Activated naive CD8-positive, alpha-beta T cell treated with anti-CD3 and anti-CD28 coated beads for 36 hours (primary cell): ENCODE data around the gene PTPN13. TPM values are rescaled to one million over a fixed set of nuclear protein-coding genes. Genes with fewer than 3 reads are reported as not detected.

Source experiments
- DNase-seq: peaks from one replicate; pipeline ENCODE4 v3.0.0; 2021
- H3K27ac Mint-ChIP-seq: one replicate; pipeline ENCODE4 v1.8.0; 2022; ENCODE audit warnings: mild to moderate bottlenecking, moderate library complexity, mixed read lengths
- H3K27me3 Mint-ChIP-seq: one replicate; pipeline ENCODE4 v1.8.0; 2022; ENCODE audit warnings: mild to moderate bottlenecking, mixed read lengths
- H3K36me3 Mint-ChIP-seq: one replicate; pipeline ENCODE4 v1.8.0; 2021; ENCODE audit warnings: mild to moderate bottlenecking, mixed read lengths
- H3K4me1 Mint-ChIP-seq: one replicate; pipeline ENCODE4 v1.8.0; 2021; ENCODE audit warnings: mixed read lengths
- H3K4me3 Mint-ChIP-seq: one replicate; pipeline ENCODE4 v1.8.0; 2022; ENCODE audit warnings: mild to moderate bottlenecking, moderate library complexity, mixed read lengths
- H3K9me3 Mint-ChIP-seq: one replicate; pipeline ENCODE4 v1.8.0; 2022; ENCODE audit warnings: mixed read lengths
- total RNA-seq, 2 experiments: library from RNA; stranded (reverse); gene quantifications; one replicate each; pipeline ENCODE4 v1.2.3, GENCODE V29; 2021

Gene PTPN13
- total RNA-seq, 2 experiments from 2014 or later = 0.02 to 0.10 TPM

DNA sequence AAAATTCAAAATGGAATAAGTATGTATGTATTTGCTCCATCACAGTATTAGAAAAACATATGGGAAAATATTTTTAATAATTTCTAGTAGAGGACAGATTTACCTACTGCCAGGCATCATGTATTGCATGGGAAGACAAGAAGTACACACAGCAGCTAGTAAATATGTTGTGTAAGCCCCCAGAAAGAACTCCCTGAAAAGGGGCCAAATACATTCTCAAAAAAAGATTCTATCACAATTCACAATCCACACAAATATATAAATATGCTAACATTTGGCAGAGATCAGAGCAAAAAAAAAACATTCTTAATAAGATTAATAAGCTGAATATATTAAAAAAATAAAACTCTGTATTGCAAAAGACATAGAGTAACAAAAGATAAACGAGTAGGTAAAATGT lies 227.0 kb downstream of the PTPN13 start:
- Mint-ChIP-seq H3K27ac (no peak overlapping the region), H3K36me3 (no peaks in the 10 kb centered on the region), H3K9me3 (no peaks in the 10 kb centered on the region), H3K4me1 (no peaks in the 10 kb centered on the region), H3K4me3 (no peak overlapping the region), H3K27me3 (no peaks in the 10 kb centered on the region)
- no peak for DNase-seq

DNA sequence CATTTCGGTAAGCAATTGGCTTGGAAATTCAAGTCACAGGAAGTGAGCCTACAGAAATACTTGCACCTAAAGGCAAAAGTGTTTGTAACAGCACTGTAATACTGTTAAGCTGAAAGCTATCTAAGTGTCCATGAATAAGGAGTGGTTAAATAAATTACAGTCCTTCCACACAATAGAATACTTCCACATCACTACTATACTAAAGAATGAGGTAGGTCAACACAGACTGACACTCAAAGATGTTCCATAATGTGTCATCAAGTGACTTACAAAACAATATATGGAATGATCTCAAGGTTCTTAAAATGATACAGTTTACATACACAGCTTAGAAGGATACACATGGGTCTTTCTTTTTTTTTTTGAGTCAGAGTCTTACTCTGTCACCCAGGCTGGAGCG lies 228.0 kb downstream of the PTPN13 start:
- DNase-seq = no peak
- H3K9me3 Mint-ChIP-seq = no peaks in the 10 kb centered on the region
- no peak overlapping the region for H3K27ac Mint-ChIP-seq
- no peak overlapping the region for H3K4me3 Mint-ChIP-seq
- H3K4me1 Mint-ChIP-seq = no peaks in the 10 kb centered on the region
- H3K36me3 Mint-ChIP-seq = no peaks in the 10 kb centered on the region
- H3K27me3 Mint-ChIP-seq = no peaks in the 10 kb centered on the region

DNA sequence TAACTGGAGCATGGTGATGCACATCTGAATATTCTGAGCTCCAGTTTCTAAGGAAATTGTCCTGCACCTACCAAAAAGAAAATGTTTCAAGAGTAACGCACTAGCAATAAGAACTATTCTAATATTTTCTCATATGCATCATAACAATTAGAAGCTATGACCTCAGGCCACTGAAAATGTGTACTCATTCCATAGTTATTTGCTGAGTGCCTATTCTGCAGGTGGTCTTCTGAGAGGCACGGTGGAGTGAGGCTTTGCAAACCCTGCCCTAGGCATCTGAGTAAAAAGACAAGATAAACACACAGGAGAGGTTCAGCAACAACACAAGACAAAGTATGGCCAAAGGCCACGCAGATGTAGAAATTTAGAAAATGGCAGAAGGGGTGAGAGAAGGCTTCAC lies 231.4 kb downstream of the PTPN13 start:
- Mint-ChIP-seq H3K27me3 (no peaks in the 10 kb centered on the region), H3K4me1 (no peaks in the 10 kb centered on the region), H3K4me3 (no peak overlapping the region), H3K27ac (no peak overlapping the region), H3K36me3 (no peaks in the 10 kb centered on the region), H3K9me3 (no peaks in the 10 kb centered on the region)
- no peak for DNase-seq

DNA sequence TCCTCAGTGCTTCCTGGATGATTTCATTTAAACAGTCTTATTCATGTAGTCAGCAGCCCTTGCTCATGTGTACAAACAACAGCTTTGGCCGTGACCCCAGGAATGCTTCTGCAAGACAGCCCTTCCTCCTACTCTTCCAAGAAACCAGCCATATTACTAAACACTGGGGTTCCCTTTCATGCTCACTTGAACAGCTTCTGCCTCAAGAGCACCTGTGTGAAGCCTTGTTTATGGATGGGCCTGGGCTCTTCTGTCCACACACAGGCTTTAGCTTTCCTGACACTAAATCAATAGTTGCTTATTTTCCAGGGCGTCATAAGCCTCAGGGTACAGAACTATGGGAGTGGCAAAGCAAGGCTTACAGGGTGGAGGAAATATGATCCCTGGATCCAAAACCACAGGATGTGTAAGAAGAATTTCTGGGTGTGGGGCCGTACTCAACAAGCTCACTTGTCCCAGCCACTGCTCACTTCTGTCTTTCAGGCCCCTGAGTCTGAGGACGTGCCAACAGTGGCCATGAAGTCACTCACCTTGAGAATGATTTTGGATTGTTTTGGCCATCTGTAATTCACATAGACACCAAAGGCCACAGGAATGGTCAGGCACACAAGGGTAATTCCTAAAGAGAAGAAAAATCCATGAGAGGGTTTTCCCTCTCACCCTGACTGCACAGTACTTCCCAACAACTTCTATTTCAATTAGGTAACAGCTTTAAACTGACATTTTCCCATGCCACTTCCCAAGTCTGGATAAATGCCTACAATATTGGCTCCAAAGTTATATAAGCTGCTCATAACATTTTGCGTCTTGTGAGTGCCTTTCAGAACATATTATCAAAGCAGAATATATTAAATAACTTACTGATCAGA lies 237.4 kb downstream of the PTPN13 start:
- Mint-ChIP-seq H3K36me3 (no peaks in the 10 kb centered on the region), H3K9me3 (no peaks in the 10 kb centered on the region), H3K4me3 (no peak overlapping the region), H3K27ac (no peak overlapping the region), H3K4me1 (no peaks in the 10 kb centered on the region), H3K27me3 (no peaks in the 10 kb centered on the region)
- DNase-seq = no peak

DNA sequence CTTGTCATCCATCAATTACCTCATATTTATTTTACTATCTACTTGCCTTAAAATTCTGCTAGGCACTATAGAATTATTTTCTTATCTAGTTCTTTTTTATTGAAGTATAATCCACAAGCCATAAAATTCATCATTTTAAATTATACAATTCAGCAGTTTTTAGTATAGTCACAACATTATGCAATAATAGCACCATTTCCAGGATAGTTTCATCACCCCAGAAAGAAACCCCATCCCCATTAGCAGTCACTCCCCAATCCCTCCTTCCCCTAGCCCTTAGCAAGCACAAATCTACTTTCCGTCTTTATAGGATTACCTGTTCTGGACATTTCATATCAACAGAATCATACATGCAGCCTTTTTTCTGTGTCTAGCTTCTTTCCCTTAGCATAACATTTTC lies 239.5 kb downstream of the PTPN13 start:
- DNase-seq = no peak
- H3K27me3 Mint-ChIP-seq = no peaks in the 10 kb centered on the region
- H3K9me3 Mint-ChIP-seq = no peaks in the 10 kb centered on the region
- H3K4me1 Mint-ChIP-seq = no peaks in the 10 kb centered on the region
- no peak overlapping the region for H3K4me3 Mint-ChIP-seq
- no peak overlapping the region for H3K27ac Mint-ChIP-seq
- no peaks in the 10 kb centered on the region for H3K36me3 Mint-ChIP-seq

DNA sequence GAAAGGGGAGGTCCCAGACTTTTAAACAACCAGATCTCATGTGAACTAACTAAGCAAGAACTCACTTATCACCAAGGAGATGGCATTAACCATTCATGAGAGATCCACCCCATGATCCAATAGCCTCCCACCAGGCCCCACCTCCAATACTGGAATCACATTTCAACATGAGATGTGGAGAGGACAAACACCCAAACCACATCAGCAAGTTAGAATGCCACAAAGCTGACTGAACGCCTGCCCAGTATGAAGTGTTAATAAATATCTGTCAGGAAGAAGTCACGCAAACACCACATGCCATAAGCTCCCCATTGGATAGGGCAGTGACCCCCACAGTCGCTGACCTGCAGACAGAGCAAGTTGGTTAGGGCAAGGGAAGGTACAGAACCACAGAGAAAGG lies 240.8 kb downstream of the PTPN13 start:
- Mint-ChIP-seq H3K36me3 (no peaks in the 10 kb centered on the region), H3K4me3 (no peak overlapping the region), H3K4me1 (no peaks in the 10 kb centered on the region), H3K27me3 (no peaks in the 10 kb centered on the region), H3K9me3 (no peaks in the 10 kb centered on the region), H3K27ac (no peak overlapping the region)
- DNase-seq = no peak

DNA sequence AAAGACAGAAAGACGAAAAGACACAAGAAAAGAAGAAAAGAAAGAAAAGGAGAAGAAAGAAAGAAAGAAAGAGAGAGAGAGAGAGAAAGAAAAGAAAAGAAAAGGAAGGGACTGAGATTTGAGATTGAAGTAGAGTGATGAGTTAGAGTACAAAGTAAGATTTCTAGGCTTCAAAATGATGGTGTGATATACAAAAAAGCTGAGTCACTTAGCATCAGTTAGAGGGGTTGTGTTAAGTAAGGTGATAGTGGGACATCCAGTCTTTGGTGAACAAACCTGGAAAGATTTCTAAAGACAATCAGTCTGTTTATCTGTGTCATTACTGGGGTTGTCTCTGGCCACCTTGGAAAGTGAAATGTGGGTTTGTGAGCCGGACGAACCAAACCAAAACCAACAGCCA lies 241.6 kb downstream of the PTPN13 start:
- H3K27ac Mint-ChIP-seq = no peak overlapping the region
- H3K4me3 Mint-ChIP-seq = no peak overlapping the region
- no peaks in the 10 kb centered on the region for H3K27me3 Mint-ChIP-seq
- no peaks in the 10 kb centered on the region for H3K9me3 Mint-ChIP-seq
- H3K36me3 Mint-ChIP-seq = no peaks in the 10 kb centered on the region
- DNase-seq = no peak
- no peaks in the 10 kb centered on the region for H3K4me1 Mint-ChIP-seq

DNA sequence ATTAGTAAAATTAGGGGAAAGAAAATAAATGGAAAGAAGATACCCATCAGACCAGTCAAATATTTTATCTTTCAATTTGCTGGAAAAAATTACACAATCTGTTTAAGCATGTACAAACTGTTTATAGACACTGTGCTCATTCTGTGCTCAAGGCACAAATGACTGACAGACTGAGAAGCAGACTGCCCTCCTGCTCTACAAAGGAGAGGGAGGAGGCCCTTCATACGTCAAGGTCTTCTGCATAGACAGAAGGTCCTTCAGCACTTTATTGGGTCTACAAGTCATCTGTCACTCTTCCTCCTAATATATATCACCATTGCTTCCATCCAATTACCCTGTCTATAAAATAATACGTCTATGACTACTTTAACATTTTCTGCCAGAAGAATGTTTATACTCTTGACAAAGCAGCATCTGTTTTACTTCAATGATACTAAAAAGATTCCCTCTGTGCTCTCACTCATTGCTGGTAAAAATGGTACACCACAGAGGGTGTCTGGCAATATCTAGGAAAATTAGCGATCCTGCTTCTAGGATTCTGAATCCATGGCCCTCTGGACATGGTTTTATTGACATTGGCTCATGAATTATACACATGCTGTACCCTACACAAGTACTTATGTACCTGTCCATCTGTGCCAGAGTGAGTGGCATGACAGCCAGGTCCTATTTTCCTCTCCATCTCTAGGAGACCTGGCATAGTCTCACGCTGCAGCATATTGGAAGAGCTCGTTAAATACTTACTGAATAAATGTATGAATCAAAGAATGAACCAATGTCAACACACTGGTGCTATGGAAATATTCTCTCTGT lies 243.8 kb downstream of the PTPN13 start:
- Mint-ChIP-seq H3K9me3 (no peaks in the 10 kb centered on the region), H3K27ac (no peak overlapping the region), H3K36me3 (no peaks in the 10 kb centered on the region), H3K4me1 (no peaks in the 10 kb centered on the region), H3K27me3 (peaks cover 4% of the 10 kb centered on the region), H3K4me3 (no peak overlapping the region)
- no peak for DNase-seq

DNA sequence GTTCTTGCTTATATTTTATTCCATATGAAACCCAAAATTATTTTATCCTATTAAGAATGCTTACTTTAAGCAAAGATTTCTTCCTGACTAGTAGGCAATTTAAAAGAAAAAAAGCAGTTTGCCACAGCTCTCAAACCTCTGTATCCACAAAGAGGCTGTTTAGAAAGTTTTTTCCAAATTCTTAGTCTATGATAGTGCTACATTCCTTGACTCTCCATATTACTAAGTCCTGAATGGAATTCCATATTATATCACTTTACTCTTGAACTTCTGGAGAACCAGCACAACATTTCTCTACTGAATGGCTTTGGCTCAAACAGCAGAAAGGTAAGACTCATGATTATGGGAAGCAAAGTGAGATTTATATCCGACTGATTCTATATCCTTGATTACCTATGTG lies 246.7 kb downstream of the PTPN13 start:
- Mint-ChIP-seq H3K27ac (no peak overlapping the region), H3K36me3 (no peaks in the 10 kb centered on the region), H3K27me3 (peaks cover 4% of the 10 kb centered on the region), H3K4me3 (no peak overlapping the region), H3K4me1 (no peaks in the 10 kb centered on the region), H3K9me3 (no peaks in the 10 kb centered on the region)
- no peak for DNase-seq

DNA sequence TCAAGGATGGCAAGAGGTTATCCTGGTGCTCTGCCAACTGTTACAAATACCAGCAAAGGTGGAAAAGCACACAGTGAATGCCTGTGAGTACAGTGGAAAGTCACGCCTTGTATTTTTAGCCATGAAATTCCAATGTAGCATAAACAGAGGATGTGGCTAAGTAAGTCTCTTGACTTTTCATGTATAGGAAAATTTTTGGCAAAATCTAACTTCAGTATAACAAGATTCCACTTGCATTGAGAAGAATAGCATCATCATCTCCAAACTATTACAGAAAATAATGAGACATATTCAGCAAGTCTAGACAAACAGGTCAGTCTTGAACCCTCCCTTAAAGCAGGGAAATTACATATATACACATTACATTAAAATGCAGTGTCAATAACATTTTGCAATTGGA lies 247.2 kb downstream of the PTPN13 start:
- no peak for DNase-seq
- H3K27me3 Mint-ChIP-seq = peaks cover 4% of the 10 kb centered on the region
- H3K27ac Mint-ChIP-seq = no peak overlapping the region
- no peaks in the 10 kb centered on the region for H3K36me3 Mint-ChIP-seq
- no peaks in the 10 kb centered on the region for H3K9me3 Mint-ChIP-seq
- no peak overlapping the region for H3K4me3 Mint-ChIP-seq
- H3K4me1 Mint-ChIP-seq = no peaks in the 10 kb centered on the region

DNA sequence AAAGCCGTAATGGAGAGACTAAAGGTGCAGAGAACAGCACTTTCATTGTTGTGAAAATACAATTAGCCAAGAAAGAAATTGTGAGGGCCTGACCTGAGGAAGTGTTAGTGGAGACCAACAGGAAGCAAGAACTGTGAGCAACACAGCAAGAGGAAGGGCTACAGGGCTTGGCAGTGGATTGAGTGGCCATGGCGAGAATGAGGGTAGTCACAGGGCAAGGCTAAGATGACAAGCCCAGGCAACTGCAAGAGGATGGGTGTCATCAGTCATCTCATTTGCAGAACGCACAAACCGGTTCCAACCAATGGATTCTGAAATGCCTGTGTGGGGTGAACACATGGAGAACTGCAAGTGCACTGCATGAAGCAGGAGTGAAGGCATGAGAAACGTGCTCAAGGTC lies 251.5 kb downstream of the PTPN13 start:
- no peaks in the 10 kb centered on the region for H3K9me3 Mint-ChIP-seq
- no peak overlapping the region for H3K27ac Mint-ChIP-seq
- H3K36me3 Mint-ChIP-seq = no peaks in the 10 kb centered on the region
- peaks cover 8% of the 10 kb centered on the region for H3K27me3 Mint-ChIP-seq
- H3K4me1 Mint-ChIP-seq = no peaks in the 10 kb centered on the region
- no peak for DNase-seq
- no peak overlapping the region for H3K4me3 Mint-ChIP-seq

DNA sequence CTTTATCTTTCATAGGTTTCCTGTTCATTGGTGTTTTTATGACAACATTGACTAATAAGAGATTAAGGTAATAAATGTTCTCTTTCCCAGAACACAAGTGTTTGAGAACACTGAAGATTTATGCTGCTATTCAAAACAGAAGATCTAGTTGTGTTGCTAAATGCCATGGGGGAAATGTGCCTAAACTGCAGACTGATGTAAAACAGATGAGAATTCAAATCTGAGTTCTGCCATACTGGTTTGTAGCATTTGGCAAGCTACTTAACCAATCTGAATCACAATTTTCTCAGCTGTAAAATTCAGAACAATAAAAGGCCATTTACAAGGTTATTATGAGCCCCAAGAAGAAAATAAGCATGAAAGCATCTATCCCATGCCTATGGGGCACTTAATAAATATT lies 252.8 kb downstream of the PTPN13 start:
- H3K4me1 Mint-ChIP-seq = no peaks in the 10 kb centered on the region

DNA sequence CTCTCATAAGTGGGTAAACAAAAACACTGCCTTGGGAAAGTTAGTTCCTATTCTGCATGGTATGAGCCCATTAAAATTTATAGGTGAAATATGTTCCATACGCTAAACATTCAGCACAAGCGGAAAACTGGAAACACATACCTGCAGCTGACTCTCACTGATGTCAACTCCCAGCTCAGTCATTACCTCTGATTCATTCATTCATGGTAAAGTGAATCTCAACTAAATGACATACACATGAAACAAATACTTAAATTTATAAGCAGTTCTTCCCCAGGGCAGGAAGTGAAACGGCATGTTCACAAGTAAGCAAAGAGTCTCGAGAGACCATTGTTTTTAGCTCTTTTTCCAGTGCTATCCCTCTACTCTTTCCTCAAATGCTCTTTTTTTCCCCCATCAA lies 253.5 kb downstream of the PTPN13 start:
- Mint-ChIP-seq H3K4me3 (no peak overlapping the region), H3K27me3 (peaks cover 4% of the 10 kb centered on the region), H3K36me3 (no peaks in the 10 kb centered on the region), H3K9me3 (no peaks in the 10 kb centered on the region), H3K27ac (no peak overlapping the region), H3K4me1 (no peaks in the 10 kb centered on the region)
- DNase-seq = no peak

More for the DNA sequence above, 252.8 kb downstream of the PTPN13 start:
- no peaks in the 10 kb centered on the region for H3K9me3 Mint-ChIP-seq
- no peaks in the 10 kb centered on the region for H3K36me3 Mint-ChIP-seq
- no peak overlapping the region for H3K27ac Mint-ChIP-seq
- no peak overlapping the region for H3K4me3 Mint-ChIP-seq
- H3K27me3 Mint-ChIP-seq = peaks cover 4% of the 10 kb centered on the region
- no peak for DNase-seq

DNA sequence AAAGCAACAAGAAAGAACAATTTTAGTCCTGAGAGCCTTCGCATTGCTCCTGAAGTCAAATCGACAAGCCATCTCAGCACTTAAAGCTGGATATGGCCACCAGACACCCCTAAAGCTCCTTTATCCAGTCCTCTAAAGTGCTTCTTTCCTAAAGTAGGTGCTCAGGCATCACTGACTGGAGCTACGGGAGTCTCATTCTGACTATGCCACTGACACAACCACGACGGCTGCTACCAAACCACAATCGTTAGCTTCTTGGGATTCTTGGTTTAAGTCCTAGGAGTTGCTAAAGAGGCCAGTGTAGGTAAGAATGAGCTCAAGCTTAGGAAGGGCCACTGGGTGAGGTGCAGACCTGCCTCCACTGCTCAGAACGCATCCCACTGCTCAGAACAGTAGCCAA lies 254.0 kb downstream of the PTPN13 start:
- Mint-ChIP-seq H3K4me3 (no peak overlapping the region), H3K4me1 (no peaks in the 10 kb centered on the region), H3K9me3 (no peaks in the 10 kb centered on the region), H3K36me3 (no peaks in the 10 kb centered on the region), H3K27ac (no peak overlapping the region), H3K27me3 (peaks cover 4% of the 10 kb centered on the region)
- no peak for DNase-seq

DNA sequence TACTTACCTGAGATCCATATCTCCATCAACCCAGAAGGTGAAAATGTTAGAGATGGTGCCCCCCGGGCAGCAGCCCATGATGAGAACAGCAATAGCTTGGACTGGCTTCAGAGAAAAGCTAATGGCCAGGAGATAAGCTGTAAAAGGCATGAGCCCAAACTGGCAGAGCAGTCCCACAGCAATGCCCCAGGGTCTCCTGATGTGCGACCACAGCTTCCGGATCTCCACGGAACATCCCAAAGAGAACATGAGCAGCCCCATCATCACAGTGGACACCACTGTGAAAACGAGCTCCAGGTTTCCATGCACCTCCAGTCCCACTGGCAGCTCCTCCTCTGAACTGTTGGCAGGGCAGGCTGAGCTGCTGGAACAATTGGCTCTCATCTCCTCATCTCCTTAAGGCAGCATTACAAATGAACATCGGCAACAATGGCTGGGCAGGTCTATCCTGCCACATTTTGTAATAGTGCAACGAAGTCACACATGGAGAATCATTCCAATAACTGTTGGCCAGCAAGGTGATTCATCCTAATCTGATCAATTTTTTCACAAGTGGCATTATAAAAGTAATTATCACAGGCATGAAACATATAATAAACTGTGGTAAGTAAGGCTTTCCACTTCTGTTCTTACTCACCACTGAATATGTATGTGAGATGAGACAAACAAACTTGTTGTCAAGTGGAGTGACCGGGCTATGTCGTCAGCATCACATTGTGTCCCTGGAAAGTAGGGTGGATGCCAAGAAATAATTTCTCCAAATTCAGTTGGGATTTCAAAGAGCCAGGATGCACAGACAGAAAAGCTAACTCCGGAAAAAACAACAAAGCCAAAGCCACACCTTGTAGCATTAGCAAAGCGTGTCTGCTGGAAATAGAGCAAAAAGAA lies 254.9 kb downstream of the PTPN13 start, which contains the start of gene SLC10A6:
Gene SLC10A6, minus strand, starts transcription at position 653 of the 888 bp plus-strand sequence. Its CDS starts 269 bp downstream, at position 384.
- no peak within 1 kb of the TSS for H3K4me3 Mint-ChIP-seq
- no peaks in the 10 kb centered on the region for H3K36me3 Mint-ChIP-seq
- no peak for DNase-seq
- H3K4me1 Mint-ChIP-seq = no peaks in the 10 kb centered on the region
- peaks cover 4% of the 10 kb centered on the region for H3K27me3 Mint-ChIP-seq
- no peak within 1 kb of the TSS for H3K27ac Mint-ChIP-seq
- no peaks in the 10 kb centered on the region for H3K9me3 Mint-ChIP-seq
